GM12878 (cell line): ENCODE results near the gene LRSAM1. TPM values are rescaled to one million over a fixed set of nuclear protein-coding genes. Genes with fewer than 3 reads are reported as not detected.
A peak's percentile ranks its signal among the peaks of the same experiment; 100 is the strongest.

Experiments
- CTCF ChIP-seq, 3 experiments: IDR thresholded peaks in 2 of 3; conservative IDR thresholded peaks in 1 of 3; 2 replicates each; pipeline ENCODE4 v1.5.1; 2011; ENCODE audit warnings: low read depth in 3 of 3, low read length in 3 of 3, mild to moderate bottlenecking in 3 of 3, control low read depth in 2 of 3, moderate library complexity in 2 of 3, inconsistent platforms in 1 of 3, mixed read lengths in 1 of 3; ENCODE audit not compliant: control insufficient read depth in 2 of 3, insufficient read depth in 1 of 3; ENCODE audit errors: extremely low read depth in 1 of 3
- CUX1 ChIP-seq: IDR thresholded peaks from 2 replicates; pipeline ENCODE4 v1.6.1; 2012; ENCODE audit warnings: improper control_type of control experiment, low read depth, low read length; ENCODE audit not compliant: insufficient replicate concordance
- EGR1 ChIP-seq, 2 experiments: IDR thresholded peaks; 1 replicate in 1 of 2; 2 replicates in 1 of 2; pipeline ENCODE4 v1.6.1; 2011 to 2012; ENCODE audit warnings: low read depth in 2 of 2, low read length in 2 of 2, borderline replicate concordance in 1 of 2, mild to moderate bottlenecking in 1 of 2, moderate library complexity in 1 of 2
- MTA2 ChIP-seq: fragments of 450-650 bp; IDR thresholded peaks from 2 replicates; pipeline ENCODE4 v1.6.1; 2016; ENCODE audit warnings: low read depth, mild to moderate bottlenecking, moderate library complexity
- SMARCA5 ChIP-seq: fragments of 450-650 bp; IDR thresholded peaks from 2 replicates; pipeline ENCODE4 v1.6.1; 2017; ENCODE audit warnings: mild to moderate bottlenecking
- SMC3 ChIP-seq: IDR thresholded peaks from 2 replicates; pipeline ENCODE4 v1.6.1; 2011; ENCODE audit warnings: low read length, improper control_type of control experiment, borderline replicate concordance
- SUZ12 ChIP-seq: fragments of 200-600 bp; sonication (generic); IDR thresholded peaks from one replicate; pipeline ENCODE4 v1.6.1; 2018; ENCODE audit warnings: antibody characterized with exemption, mild to moderate bottlenecking; ENCODE audit not compliant: unreplicated experiment
- ZNF24 ChIP-seq: fragments of 450-650 bp; IDR thresholded peaks from 2 replicates; pipeline ENCODE4 v1.6.1; 2017; ENCODE audit warnings: antibody characterized with exemption, mild to moderate bottlenecking
- ZNF622 ChIP-seq: fragments of 450-650 bp; IDR thresholded peaks from 2 replicates; pipeline ENCODE4 v1.6.1; 2017; ENCODE audit warnings: mild to moderate bottlenecking, inconsistent platforms
- polyA plus RNA-seq, 11 experiments: library from polyadenylated mRNA; depleted of rRNA in 4 of 11; unstranded in 6 of 11; stranded (reverse) in 5 of 11; fragments of >200 nt; fragmentation: Nextera tagmentation in 4 of 11; fragmentation: Illumina TruSeq in 1 of 11; extraction: Ambion mirVana in 4 of 11; extraction: Trizol in 1 of 11; gene quantifications; 1 replicate in 1 of 11; 2 replicates in 10 of 11; pipeline versions ENCODE4 v1.2.1 to v1.2.3, GENCODE V29; 2011 to 2016; ENCODE audit warnings: inconsistent platforms in 2 of 11, missing spikeins in 2 of 11, low read depth in 1 of 11
- total RNA-seq, 4 experiments: library from RNA; depleted of rRNA in 3 of 4; stranded (reverse); fragments of >200 nt in 3 of 4; fragmentation: Illumina TruSeq in 1 of 4; extraction: Trizol in 1 of 4; gene quantifications; 2 replicates each; pipeline versions ENCODE4 v1.2.1 to v1.2.3, GENCODE V29; 2013 to 2021

Gene LRSAM1
- total and polyA plus RNA-seq, 10 of the 15 experiments (the other 5 are each of a cell fraction or from before 2014, with no cell fraction given) = 0.14 to 23.4 (median 11.7) TPM

- no peak for TF ChIP-seq CUX1
- no peak for TF ChIP-seq ZNF24
- peak; percentile 89 for TF ChIP-seq SMC3
- no peak for TF ChIP-seq MTA2
- no peak for TF ChIP-seq SMARCA5
- no peak for TF ChIP-seq SUZ12
- no peak for TF ChIP-seq EGR1 (IDR thresholded peaks at IDR 0.05; ENCODE audit: borderline replicate concordance in 1 of 2, low read depth in 2 of 2, low read length in 2 of 2)
- peak; percentile 84 to 94 (median 93) for TF ChIP-seq CTCF (IDR thresholded peaks at IDR 0.05 in 2 of 3, conservative IDR thresholded peaks at IDR 0.05 in 1 of 3; ENCODE audit: control insufficient read depth in 2 of 3, extremely low read depth in 1 of 3, insufficient read depth in 1 of 3, low read depth in 3 of 3, low read length in 3 of 3)
- TF ChIP-seq ZNF622 = no peak
- TF ChIP-seq, all 136 proteins: peak for 6
These were observed 52.9 kb downstream of the LRSAM1 start (continued) for GRCh38 chr9:127503947-127504886.
